CD8-positive, alpha-beta memory T cell (primary cell): ENCODE measurements around the gene KIF24. TPM values are rescaled to one million over a fixed set of nuclear protein-coding genes. Genes with fewer than 3 reads are reported as not detected.
"Not testable (repeated sequence)": the region's sequence is repeated elsewhere in the genome, so short reads cannot be mapped to it uniquely, and the experiment has no call there.

Source experiments
- CTCF ChIA-PET: fragments of 350-600 bp; sonication (Branson Sonifier 250); formaldehyde crosslinking; loops from one replicate; lab custom pipeline; 2021; ENCODE audit warnings: antibody characterized with exemption; lab: Charles Lee
- POLR2A ChIA-PET: fragments of 350-600 bp; sonication (Branson Sonifier 250); formaldehyde crosslinking; loops from one replicate; lab custom pipeline; 2021; ENCODE audit warnings: antibody characterized with exemption; lab: Charles Lee
- DNase-seq, 5 donors: peaks; one replicate each; pipeline versions ENCODE4 v3.0.0 to v3.0.0-alpha.2; 2020 to 2022; ENCODE audit warnings: mixed read lengths in 1 of 5
- H3K27ac ChIP-seq: one replicate; pipeline ENCODE4 v1.7.0; 2013; ENCODE audit warnings: low read depth, mild to moderate bottlenecking, low read length, moderate library complexity
- H3K27me3 ChIP-seq: 2 replicates; pipeline ENCODE4 v1.7.0; 2013; ENCODE audit warnings: low read length, mild to moderate bottlenecking; ENCODE audit not compliant: insufficient read depth, poor library complexity, severe bottlenecking
- H3K36me3 ChIP-seq: 2 replicates; pipeline ENCODE4 v1.7.0; 2013; ENCODE audit warnings: mild to moderate bottlenecking, low read length, moderate library complexity; ENCODE audit not compliant: insufficient read depth
- H3K4me1 ChIP-seq: 2 replicates; pipeline ENCODE4 v1.7.0; 2013; ENCODE audit warnings: mild to moderate bottlenecking, low read length, moderate library complexity; ENCODE audit not compliant: insufficient read depth
- H3K4me3 ChIP-seq: 2 replicates; pipeline ENCODE4 v1.7.0; 2013; ENCODE audit warnings: mild to moderate bottlenecking, low read length
- H3K9me3 ChIP-seq: 2 replicates; pipeline ENCODE4 v1.7.0; 2013; ENCODE audit warnings: mild to moderate bottlenecking, low read length
- H3K27ac Mint-ChIP-seq, 8 donors: one replicate each; pipeline ENCODE4 v1.8.0; 2020 to 2021; ENCODE audit warnings: mixed read lengths in 8 of 8, mild to moderate bottlenecking in 6 of 8, inconsistent platforms in 3 of 8, moderate library complexity in 3 of 8
- H3K27me3 Mint-ChIP-seq, 2 donors: one replicate each; pipeline ENCODE4 v1.8.0; 2020 to 2021; ENCODE audit warnings: mixed read lengths in 2 of 2, mild to moderate bottlenecking in 1 of 2, moderate library complexity in 1 of 2
- H3K36me3 Mint-ChIP-seq, 3 donors: one replicate each; pipeline ENCODE4 v1.8.0; 2020 to 2021; ENCODE audit warnings: mixed read lengths in 3 of 3, inconsistent platforms in 1 of 3, mild to moderate bottlenecking in 1 of 3
- H3K4me1 Mint-ChIP-seq, 3 donors: one replicate each; pipeline ENCODE4 v1.8.0; 2020 to 2021; ENCODE audit warnings: mixed read lengths in 3 of 3, inconsistent platforms in 1 of 3, mild to moderate bottlenecking in 1 of 3
- H3K4me3 Mint-ChIP-seq, 7 donors: one replicate each; pipeline ENCODE4 v1.8.0; 2020 to 2021; ENCODE audit warnings: mixed read lengths in 7 of 7, mild to moderate bottlenecking in 6 of 7, moderate library complexity in 4 of 7, inconsistent platforms in 2 of 7
- H3K9me3 Mint-ChIP-seq, 5 donors: one replicate each; pipeline ENCODE4 v1.8.0; 2020 to 2022; ENCODE audit warnings: mixed read lengths in 5 of 5, mild to moderate bottlenecking in 3 of 5, moderate library complexity in 2 of 5, inconsistent platforms in 1 of 5
- polyA plus RNA-seq: library from polyadenylated mRNA; unstranded; fragments of 300-500 nt; fragmentation: Illumina TruSeq; gene quantifications from one replicate; pipeline ENCODE4 v1.2.3, GENCODE V29; 2021
- total RNA-seq, 2 experiments: library from RNA; stranded (reverse); gene quantifications; one replicate each; pipeline ENCODE4 v1.2.3, GENCODE V29; 2021

Gene KIF24
- total and polyA plus RNA-seq, 3 experiments from 2014 or later = 6.0 to 6.7 TPM; not detected in 1

DNA sequence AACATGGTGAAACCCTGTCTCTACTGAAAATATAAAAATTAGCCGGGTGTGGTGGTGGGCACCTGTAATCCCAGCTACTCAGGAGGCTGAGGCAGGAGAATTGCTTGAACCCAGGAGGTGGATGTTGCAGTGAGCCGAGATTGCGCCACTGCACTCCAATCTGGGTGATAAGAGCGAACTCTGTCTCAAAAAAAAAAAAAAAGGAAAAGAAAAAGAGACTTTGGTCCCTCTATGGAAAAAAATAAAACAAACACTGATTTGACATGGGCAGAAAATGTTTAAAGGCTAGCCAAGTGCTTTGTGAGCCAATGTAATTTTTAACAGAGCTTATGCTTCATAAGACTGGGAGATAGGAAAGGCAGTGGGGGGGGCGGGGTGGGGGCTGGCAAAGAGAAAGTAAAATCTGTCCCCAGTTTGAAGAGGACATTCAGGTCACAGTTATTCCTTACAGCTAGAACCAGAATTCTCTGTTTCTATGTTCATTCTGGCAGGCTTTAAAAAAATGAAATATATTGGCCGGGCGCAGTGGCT, 23.1 kb upstream of the KIF24 start:
- H3K27me3 ChIP-seq, H3K27ac ChIP-seq, H3K27me3 Mint-ChIP-seq, H3K4me1 Mint-ChIP-seq, H3K4me3 ChIP-seq, DNase-seq, H3K4me1 ChIP-seq, H3K27ac Mint-ChIP-seq, H3K4me3 Mint-ChIP-seq, H3K36me3 ChIP-seq, CTCF ChIA-PET, H3K9me3 ChIP-seq: not testable (repeated sequence)
- Mint-ChIP-seq H3K9me3 (peaks cover 4 to 18% (median 13%) of the 10 kb centered on the region in 5 donors), H3K36me3 (peaks cover 7 to 33% (median 21%) of the 10 kb centered on the region in 3 donors)
- POLR2A ChIA-PET = interaction anchor here (0.6 kb wide), 1 partner anchor 153 kb away, joined by 3 read pairs; no protein-coding TSS in a partner anchor

GRCh38 chr9:34349324-34349723, 20.3 kb upstream of the KIF24 start:
- Histone ChIP-seq H3K4me1 (no peaks in the 10 kb centered on the region), H3K27ac (no peak overlapping the region), H3K27me3 (no peaks in the 10 kb centered on the region), H3K36me3 (no peaks in the 10 kb centered on the region), H3K4me3 (no peak overlapping the region), H3K9me3 (no peaks in the 10 kb centered on the region)
- DNase-seq = no peak
- no peaks in the 10 kb centered on the region for H3K27me3 Mint-ChIP-seq
- H3K9me3 Mint-ChIP-seq = no peaks in the 10 kb centered on the region
- peaks cover 5 to 29% (median 7%) of the 10 kb centered on the region in 3 donors for H3K36me3 Mint-ChIP-seq
- H3K27ac Mint-ChIP-seq = no peak overlapping the region
- ChIA-PET POLR2A (no interaction called here), CTCF (no interaction called here)
- H3K4me1 Mint-ChIP-seq = no peaks in the 10 kb centered on the region
- no peak overlapping the region for H3K4me3 Mint-ChIP-seq

GRCh38 chr9:34347800-34348158, 18.7 kb upstream of the KIF24 start:
- H3K4me1 Mint-ChIP-seq = no peaks in the 10 kb centered on the region
- Histone ChIP-seq H3K36me3 (no peaks in the 10 kb centered on the region), H3K27ac (no peak overlapping the region), H3K27me3 (no peaks in the 10 kb centered on the region), H3K4me1 (no peaks in the 10 kb centered on the region), H3K4me3 (no peak overlapping the region), H3K9me3 (no peaks in the 10 kb centered on the region)
- H3K27me3 Mint-ChIP-seq = no peaks in the 10 kb centered on the region
- H3K27ac Mint-ChIP-seq = no peak overlapping the region
- no peak for DNase-seq
- no peaks in the 10 kb centered on the region for H3K9me3 Mint-ChIP-seq
- ChIA-PET POLR2A (no interaction called here), CTCF (interaction anchor here (0.8 to 1.0 kb wide), 2 partner anchors 15 to 27 kb away, joined by 3 read pairs; no protein-coding TSS in a partner anchor)
- H3K4me3 Mint-ChIP-seq = no peak overlapping the region
- peaks cover 5 to 39% (median 7%) of the 10 kb centered on the region in 3 donors for H3K36me3 Mint-ChIP-seq

GRCh38 chr9:34346873-34347799, 18.1 kb upstream of the KIF24 start:
- Mint-ChIP-seq H3K4me3 (no peak overlapping the region), H3K27ac (no peak overlapping the region), H3K4me1 (no peaks in the 10 kb centered on the region), H3K27me3 (no peaks in the 10 kb centered on the region), H3K9me3 (no peaks in the 10 kb centered on the region), H3K36me3 (peaks cover 5 to 44% (median 7%) of the 10 kb centered on the region in 3 donors)
- Histone ChIP-seq H3K9me3 (no peaks in the 10 kb centered on the region), H3K27me3 (no peaks in the 10 kb centered on the region), H3K4me3 (no peak overlapping the region), H3K4me1 (no peaks in the 10 kb centered on the region), H3K27ac (no peak overlapping the region), H3K36me3 (peaks cover 4% of the 10 kb centered on the region)
- no peak for DNase-seq
- ChIA-PET POLR2A (no interaction called here), CTCF (interaction anchor here (0.8 to 1.0 kb wide), 2 partner anchors 14 to 28 kb away, joined by 3 read pairs; no protein-coding TSS in a partner anchor)

DNA sequence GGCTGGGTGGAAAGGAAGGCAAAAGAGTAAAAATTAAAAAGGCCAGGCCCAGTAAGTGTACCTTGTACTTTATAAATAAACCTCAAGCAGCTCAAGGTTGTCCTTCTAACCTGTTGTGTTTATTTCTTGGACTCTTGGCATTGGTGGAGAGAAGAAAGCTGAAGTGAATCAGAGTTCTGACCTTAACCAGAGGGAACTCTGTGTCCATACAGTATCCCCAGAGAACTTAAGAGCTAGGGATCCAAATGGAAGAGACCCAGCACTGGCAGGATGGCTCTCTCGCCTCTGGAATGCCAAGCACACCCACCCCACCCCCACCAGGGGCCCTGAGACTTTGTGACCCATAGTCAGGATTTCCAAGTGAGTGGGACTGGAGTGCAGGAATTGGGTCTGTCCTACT, 14.5 kb upstream of the KIF24 start:
- ChIA-PET CTCF (no interaction called here), POLR2A (no interaction called here)
- peaks cover 0 to 65% (median 11%) of the 10 kb centered on the region in 3 donors for H3K36me3 Mint-ChIP-seq
- H3K4me1 ChIP-seq = no peaks in the 10 kb centered on the region
- no peak overlapping the region for H3K27ac Mint-ChIP-seq
- H3K9me3 ChIP-seq = no peaks in the 10 kb centered on the region
- no peaks in the 10 kb centered on the region for H3K27me3 ChIP-seq
- no peak overlapping the region for H3K4me3 Mint-ChIP-seq
- DNase-seq = no peak
- no peaks in the 10 kb centered on the region for H3K27me3 Mint-ChIP-seq
- H3K4me3 ChIP-seq = no peak overlapping the region
- H3K9me3 Mint-ChIP-seq = no peaks in the 10 kb centered on the region
- peaks cover 22% of the 10 kb centered on the region for H3K36me3 ChIP-seq
- H3K27ac ChIP-seq = no peak overlapping the region
- no peaks in the 10 kb centered on the region for H3K4me1 Mint-ChIP-seq

DNA sequence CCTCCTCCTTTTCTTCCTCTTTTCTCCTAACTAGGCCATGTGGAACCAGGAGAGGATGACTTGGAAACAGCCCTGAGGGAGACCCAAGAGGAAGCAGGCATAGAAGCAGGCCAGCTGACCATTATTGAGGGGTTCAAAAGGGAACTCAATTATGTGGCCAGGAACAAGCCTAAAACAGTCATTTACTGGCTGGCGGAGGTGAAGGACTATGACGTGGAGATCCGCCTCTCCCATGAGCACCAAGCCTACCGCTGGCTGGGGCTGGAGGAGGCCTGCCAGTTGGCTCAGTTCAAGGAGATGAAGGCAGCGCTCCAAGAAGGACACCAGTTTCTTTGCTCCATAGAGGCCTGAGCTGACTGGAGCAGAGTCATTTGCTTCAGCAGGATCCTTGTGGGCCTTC, 14.0 kb upstream of the KIF24 start:
- Mint-ChIP-seq H3K27me3 (no peaks in the 10 kb centered on the region), H3K4me3 (no peak overlapping the region)

GRCh38 chr9:34341659-34342295, 12.7 kb upstream of the KIF24 start:
- no peak overlapping the region for H3K4me3 ChIP-seq
- no peaks in the 10 kb centered on the region for H3K9me3 ChIP-seq
- Mint-ChIP-seq H3K9me3 (no peaks in the 10 kb centered on the region), H3K27me3 (no peaks in the 10 kb centered on the region), H3K27ac (no peak overlapping the region), H3K36me3 (peaks cover 0 to 64% (median 11%) of the 10 kb centered on the region in 3 donors), H3K4me3 (no peak overlapping the region), H3K4me1 (no peaks in the 10 kb centered on the region)
- no peak for DNase-seq
- POLR2A ChIA-PET = no interaction called here
- H3K27me3 ChIP-seq = no peaks in the 10 kb centered on the region
- H3K36me3 ChIP-seq = peaks cover 24% of the 10 kb centered on the region
- CTCF ChIA-PET = interaction anchor here (0.8 to 1.4 kb wide), 2 partner anchors 9 to 34 kb away, joined by 3 read pairs; no protein-coding TSS in a partner anchor
- H3K27ac ChIP-seq = no peak overlapping the region
- H3K4me1 ChIP-seq = no peaks in the 10 kb centered on the region

More for the DNA sequence above, 14.0 kb upstream of the KIF24 start:
- ChIA-PET CTCF (no interaction called here), POLR2A (no interaction called here)
- peaks cover 0 to 64% (median 11%) of the 10 kb centered on the region in 3 donors for H3K36me3 Mint-ChIP-seq
- no peaks in the 10 kb centered on the region for H3K4me1 Mint-ChIP-seq
- DNase-seq = no peak
- H3K4me3 ChIP-seq = no peak overlapping the region
- no peaks in the 10 kb centered on the region for H3K9me3 Mint-ChIP-seq
- H3K4me1 ChIP-seq = no peaks in the 10 kb centered on the region
- H3K9me3 ChIP-seq = no peaks in the 10 kb centered on the region
- no peak overlapping the region for H3K27ac ChIP-seq
- no peak overlapping the region for H3K27ac Mint-ChIP-seq
- no peaks in the 10 kb centered on the region for H3K27me3 ChIP-seq
- H3K36me3 ChIP-seq = peaks cover 24% of the 10 kb centered on the region
